GM23338 (cell line): Measurements from ENCODE around the gene FRYL.
A peak's percentile ranks its signal among the peaks of the same experiment; 100 is the strongest.

Experiments
- CTCF ChIP-seq, 2 experiments: fragments of 200-600 bp in 1 of 2; sonication (generic) in 1 of 2; conservative IDR thresholded peaks; 2 replicates each; pipeline versions ENCODE4 v1.5.1 to v1.6.1; 2016 to 2017; ENCODE audit warnings: antibody characterized with exemption in 2 of 2, low read depth in 2 of 2, mild to moderate bottlenecking in 2 of 2, moderate library complexity in 1 of 2
- ETS1 ChIP-seq: IDR thresholded peaks from 2 replicates; pipeline ENCODE4 v1.6.1; 2016; ENCODE audit warnings: antibody characterized with exemption
- EZH2 ChIP-seq: fragments of 200-600 bp; sonication (generic); IDR thresholded peaks from one replicate; pipeline ENCODE4 v1.8.0; 2017; ENCODE audit warnings: antibody characterized with exemption, mild to moderate bottlenecking, low read depth; ENCODE audit not compliant: unreplicated experiment
- EZH2phosphoT487 ChIP-seq: fragments of 200-600 bp; sonication (generic); IDR thresholded peaks from one replicate; pipeline ENCODE4 v1.8.1; 2018; ENCODE audit warnings: antibody characterized with exemption; ENCODE audit not compliant: unreplicated experiment
- JUNB ChIP-seq: IDR thresholded peaks from one replicate; pipeline ENCODE4 v1.6.1; 2016; ENCODE audit warnings: antibody characterized with exemption; ENCODE audit not compliant: unreplicated experiment
- POLR2AphosphoS5 ChIP-seq: IDR thresholded peaks from 2 replicates; pipeline ENCODE4 v1.6.1; 2016; ENCODE audit warnings: antibody characterized with exemption, low read depth
- STAT1 ChIP-seq: IDR thresholded peaks from one replicate; pipeline ENCODE4 v1.6.1; 2016; ENCODE audit warnings: antibody characterized with exemption; ENCODE audit not compliant: unreplicated experiment
- ZNF331 ChIP-seq: fragments of 250-450 bp; sonication (Bioruptor Pico); IDR thresholded peaks from 2 replicates; pipeline ENCODE4 v1.5.0; 2020; ENCODE audit warnings: low read depth, mild to moderate bottlenecking, moderate library complexity

- TF ChIP-seq CTCF (conservative IDR thresholded peaks at IDR 0.05; ENCODE audit: low read depth in 2 of 2): 0 out of 4 replicates have a peak, but pooled peaks of 1 of the 2 experiments have one; percentile 6
- no peak for TF ChIP-seq EZH2phosphoT487
- TF ChIP-seq JUNB: no peak
- TF ChIP-seq POLR2AphosphoS5: no peak
- TF ChIP-seq EZH2: no peak
- no peak for TF ChIP-seq ETS1
- no peak for TF ChIP-seq ZNF331 (CRISPR knock-in tag)
- no peak for TF ChIP-seq STAT1
These were observed 1.9 kb upstream of the FRYL start for GRCh38 chr4:48781968-48782367.
